Ramos (cell line): ENCODE data around the gene PWP2.
"Not testable (repeated sequence)": the region's sequence is repeated elsewhere in the genome, so short reads cannot be mapped to it uniquely, and the experiment has no call there.

Experiments used
- in situ Hi-C: fragments of 300-500 bp; cut with MboI; formaldehyde crosslinking; loops from one replicate; pipeline ENCODE4 v1.14.3; 2022; ENCODE audit warnings: low sequenced_read_pairs; ENCODE audit not compliant: unreplicated experiment

The PWP2 gene

GRCh38 chr21:44082648-44083440 is 24.4 kb upstream of the PWP2 start:
- in situ Hi-C loops, result no loop called here

- in situ Hi-C loops, result no loop called here
Measured at GRCh38 chr21:44083631-44084291, 23.4 kb upstream of the PWP2 start.

- in situ Hi-C loops, result no loop called here
Measured at GRCh38 chr21:44084496-44085241, 22.5 kb upstream of the PWP2 start.

GRCh38 chr21:44085491-44086321 is 21.5 kb upstream of the PWP2 start:
- in situ Hi-C loops, result no loop called here

GRCh38 chr21:44086636-44087425 is 20.4 kb upstream of the PWP2 start:
- in situ Hi-C loops, result no loop called here

GRCh38 chr21:44087426-44088400 is 19.5 kb upstream of the PWP2 start:
- in situ Hi-C loops, result no loop called here

GRCh38 chr21:44088401-44088780 is 18.8 kb upstream of the PWP2 start:
- in situ Hi-C loops, result no loop called here

GRCh38 chr21:44089001-44089911 is 17.9 kb upstream of the PWP2 start:
- in situ Hi-C loops, result no loop called here

GRCh38 chr21:44090325-44090724 is 16.9 kb upstream of the PWP2 start:
- in situ Hi-C loops, result no loop called here

- in situ Hi-C loops, result no loop called here
Measured at GRCh38 chr21:44092211-44092610, 15.0 kb upstream of the PWP2 start.

GRCh38 chr21:44093761-44094160 is 13.4 kb upstream of the PWP2 start:
- in situ Hi-C loops, result no loop called here

- in situ Hi-C loops, result no loop called here
Measured at GRCh38 chr21:44094832-44095231, 12.4 kb upstream of the PWP2 start.

GRCh38 chr21:44098507-44098906 is 8.7 kb upstream of the PWP2 start:
- in situ Hi-C loops, result not testable (repeated sequence)

- in situ Hi-C loops, result not testable (repeated sequence)
Measured at GRCh38 chr21:44098964-44099363, 8.2 kb upstream of the PWP2 start.

GRCh38 chr21:44107589-44107988 is 390 bp downstream of the PWP2 start:
- in situ Hi-C loops, result not testable (repeated sequence)

GRCh38 chr21:44113702-44114371 is 6.6 kb downstream of the PWP2 start:
- in situ Hi-C loops, result not testable (repeated sequence)

- in situ Hi-C loops, result not testable (repeated sequence)
Measured at GRCh38 chr21:44122131-44122530, 14.9 kb downstream of the PWP2 start.
